ENCODE measurements around the gene RBM6.
"Not testable (repeated sequence)": the region's sequence is repeated elsewhere in the genome, so short reads cannot be mapped to it uniquely, and the experiment has no call there.

The RBM6 gene

DNA sequence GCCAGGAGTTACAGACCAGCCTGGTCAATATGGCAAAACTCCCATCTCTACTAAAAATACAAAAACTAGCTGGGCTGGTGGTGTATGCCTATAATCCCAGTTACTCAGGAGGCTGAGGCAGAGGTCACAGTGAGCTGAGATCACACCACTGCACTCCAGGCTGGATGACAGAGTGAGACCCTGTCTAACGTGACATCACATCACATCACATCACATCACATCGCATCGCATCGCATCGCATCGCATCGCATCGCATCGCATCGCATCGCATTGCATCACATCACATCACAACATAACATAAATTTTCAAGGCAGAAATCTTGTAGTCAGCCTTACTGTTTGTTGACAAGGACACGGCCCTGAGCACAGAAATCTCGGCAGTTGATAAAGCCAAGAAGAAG is 44.4 kb downstream of the RBM6 start:
- DNase-seq: no peak

DNA sequence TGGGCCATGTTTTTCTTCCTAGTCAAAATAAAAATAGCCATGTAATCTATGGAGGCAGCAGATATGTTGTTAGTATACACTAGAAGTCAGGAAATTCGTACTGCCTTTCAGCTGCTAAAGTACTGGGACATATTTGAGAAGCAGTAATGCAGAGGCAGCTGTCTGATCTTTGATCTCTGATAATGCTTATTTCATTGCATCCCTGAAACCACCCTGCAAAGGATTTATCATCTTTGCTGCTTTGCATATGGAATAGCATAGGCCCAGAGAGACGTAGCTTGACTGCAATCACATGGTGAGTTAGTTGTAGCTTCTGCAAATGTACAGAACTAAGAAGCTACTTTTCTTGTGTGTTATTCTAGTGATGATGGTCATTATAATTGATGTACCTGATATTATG is 52.4 kb downstream of the RBM6 start:
- DNase-seq: no peak

DNA sequence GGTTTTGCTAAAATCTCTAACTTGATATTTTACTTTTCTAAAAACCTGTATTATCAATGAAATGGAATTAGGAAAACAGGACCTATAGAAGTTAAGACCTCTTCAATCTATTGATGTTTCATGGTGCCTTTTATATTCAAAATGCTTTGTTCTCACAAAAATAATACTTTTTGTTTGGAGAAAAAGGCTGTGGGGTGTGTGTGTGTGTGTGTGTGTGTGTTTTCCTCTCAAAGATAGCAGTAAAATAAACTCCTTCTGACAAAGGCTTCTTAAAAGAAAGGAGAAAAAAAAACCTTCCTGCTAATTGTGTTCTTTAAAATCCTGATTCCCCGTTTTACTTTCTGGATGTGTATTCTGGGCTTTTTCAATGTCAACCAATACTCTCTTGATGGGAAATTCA is 54.5 kb downstream of the RBM6 start:
- no peak for DNase-seq

DNA sequence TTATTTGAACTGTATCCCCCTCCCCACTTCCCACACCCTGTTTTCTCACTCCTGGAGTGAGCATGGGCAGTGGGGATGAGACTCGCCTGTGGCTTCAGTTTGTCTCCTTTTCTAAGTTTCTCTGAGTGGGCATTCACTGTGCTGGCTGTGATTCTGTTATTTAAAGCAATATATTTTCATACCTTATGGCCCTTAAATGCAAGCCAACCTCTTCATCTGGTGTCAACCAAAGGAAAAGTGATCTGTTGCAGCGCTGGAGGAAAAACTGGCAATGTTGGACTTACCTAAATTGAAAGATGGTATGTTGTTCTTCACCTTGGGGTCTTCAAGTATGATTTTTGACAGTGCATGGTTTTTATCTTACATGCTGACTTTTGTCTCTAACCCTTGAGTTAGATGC is 56.1 kb downstream of the RBM6 start:
- DNase-seq: no peak

DNA sequence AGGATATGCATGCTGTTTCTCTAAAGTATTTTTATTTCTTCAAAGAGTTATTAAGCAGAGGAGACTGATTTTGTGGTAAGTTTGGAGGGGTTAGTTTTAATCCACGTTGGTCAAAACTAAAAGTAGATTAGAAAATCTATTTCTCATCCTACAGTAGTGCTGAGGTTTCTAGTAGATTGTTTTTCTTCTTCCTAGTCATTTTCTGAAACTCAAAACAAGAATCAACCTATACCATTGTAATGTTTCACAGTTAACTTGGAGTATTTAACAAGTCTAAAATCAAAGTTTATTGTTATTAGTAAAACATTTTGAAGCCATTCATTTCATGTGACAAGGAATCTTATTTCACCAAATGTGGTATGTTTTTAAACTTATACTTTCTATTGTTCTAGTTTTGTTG is 57.9 kb downstream of the RBM6 start:
- no peak for DNase-seq

DNA sequence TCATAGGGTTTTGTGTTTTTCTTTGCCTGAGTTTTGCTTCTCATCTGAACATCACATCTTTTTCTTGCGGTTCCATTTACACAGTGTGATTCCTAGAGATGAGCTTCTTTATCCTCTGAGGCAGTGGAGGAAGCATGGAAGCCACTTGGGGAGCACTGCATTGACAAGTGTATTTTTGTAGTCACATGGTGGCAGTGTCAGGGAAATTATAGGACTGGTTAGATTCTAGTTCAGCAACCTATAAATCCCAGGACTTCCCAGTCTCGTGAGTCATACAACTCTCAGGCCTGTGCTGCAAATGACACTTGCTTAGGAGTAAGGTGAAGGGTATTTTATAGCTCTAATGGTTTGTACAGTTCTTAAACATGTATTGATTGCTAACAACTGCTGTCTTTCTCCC is 58.4 kb downstream of the RBM6 start:
- DNase-seq: no peak

DNA sequence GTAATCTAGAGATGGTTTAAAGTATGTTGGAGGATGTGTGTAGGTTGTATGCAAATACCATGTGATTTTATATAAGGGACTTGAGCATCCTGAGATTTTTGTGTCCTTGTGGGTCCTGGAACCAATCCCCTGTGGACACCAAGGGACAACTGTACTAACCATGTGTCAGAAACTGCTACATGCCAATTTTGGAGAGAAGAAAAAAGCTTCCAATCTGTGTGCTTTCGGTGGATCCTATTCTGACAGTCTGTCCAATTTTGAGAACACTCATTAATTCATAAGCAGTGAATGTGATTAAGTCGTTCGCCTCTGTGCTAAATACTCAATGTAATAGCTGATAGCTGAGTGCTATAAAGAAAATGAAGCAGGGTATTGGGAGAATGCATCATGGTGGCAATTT is 61.6 kb downstream of the RBM6 start:
- no peak for DNase-seq

DNA sequence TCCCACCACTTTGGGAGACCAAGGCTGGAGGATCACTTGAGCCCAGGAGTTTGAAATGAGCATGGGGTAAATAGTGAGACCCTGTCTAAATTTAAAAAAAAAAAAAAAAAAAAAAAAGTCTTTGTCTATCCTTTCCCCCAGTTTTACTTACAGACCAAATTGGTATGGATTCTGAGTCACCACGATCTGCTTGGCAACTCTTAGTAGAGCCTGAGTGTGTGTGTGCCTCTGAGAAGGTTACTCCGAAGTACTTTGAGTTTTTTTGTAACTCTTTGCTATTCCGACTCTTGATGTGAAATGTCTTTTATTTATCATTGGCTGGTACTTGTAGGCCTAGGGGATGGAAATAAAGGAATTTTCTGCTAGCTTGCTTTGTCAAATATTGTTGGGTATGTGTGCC is 63.3 kb downstream of the RBM6 start:
- DNase-seq: no peak

DNA sequence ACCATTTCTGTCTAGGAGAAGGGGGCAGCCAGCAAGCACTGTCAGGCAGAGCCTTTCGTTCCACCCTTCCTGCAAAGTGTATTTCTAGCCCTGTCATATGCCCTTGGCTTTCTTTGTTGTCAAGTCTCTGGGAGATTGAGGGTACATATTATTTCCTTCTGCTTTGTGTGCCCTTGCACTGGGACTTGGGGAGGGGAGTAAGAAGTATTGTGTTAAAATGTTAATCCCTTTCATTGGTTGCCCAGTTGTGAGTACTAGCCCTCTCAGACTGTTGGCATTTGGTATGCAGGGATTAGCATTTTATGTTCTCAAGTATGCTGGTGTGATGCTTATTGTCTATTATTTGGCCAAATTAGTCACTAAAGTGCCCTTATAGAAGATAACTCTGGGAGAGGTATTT is 63.9 kb downstream of the RBM6 start:
- no peak for DNase-seq

DNA sequence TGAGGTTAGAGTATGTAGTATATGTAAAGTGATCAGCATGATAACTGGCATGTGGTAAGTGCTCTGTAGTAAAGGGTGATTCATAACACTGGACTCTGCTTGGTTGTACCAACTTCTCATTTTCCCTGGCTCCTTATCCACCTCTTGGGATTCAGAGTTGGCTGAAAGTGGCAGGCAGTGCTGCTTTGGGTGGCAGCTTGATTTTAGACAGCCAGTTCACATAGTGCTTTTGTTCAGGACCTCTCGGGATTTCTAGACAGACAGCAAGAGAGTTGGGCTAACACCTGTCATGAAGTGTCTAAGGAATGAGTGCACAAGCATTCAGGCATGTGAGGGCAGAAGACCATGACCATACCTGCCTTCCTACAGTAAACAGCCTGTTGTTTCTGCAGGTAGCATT is 69.0 kb downstream of the RBM6 start:
- no peak for DNase-seq

DNA sequence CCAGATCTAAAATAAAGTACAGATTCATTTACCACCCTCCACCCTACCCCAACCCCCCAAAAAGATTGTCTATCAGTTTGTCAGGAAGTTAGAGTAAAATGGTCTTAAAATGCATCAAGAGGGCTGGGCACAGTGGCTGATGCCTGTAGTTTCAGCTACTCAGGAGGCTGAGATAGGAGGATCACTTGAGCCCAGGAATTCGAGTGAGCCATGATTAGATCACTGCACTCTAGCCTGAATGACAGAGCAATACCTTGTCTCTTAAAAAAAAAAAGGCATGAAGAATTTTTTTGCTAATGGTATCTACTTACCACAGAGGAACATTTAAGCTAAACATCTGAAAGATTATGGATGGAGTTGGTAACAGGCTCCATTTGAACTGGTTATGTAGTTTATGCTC is 71.0 kb downstream of the RBM6 start:
- no peak for DNase-seq

DNA sequence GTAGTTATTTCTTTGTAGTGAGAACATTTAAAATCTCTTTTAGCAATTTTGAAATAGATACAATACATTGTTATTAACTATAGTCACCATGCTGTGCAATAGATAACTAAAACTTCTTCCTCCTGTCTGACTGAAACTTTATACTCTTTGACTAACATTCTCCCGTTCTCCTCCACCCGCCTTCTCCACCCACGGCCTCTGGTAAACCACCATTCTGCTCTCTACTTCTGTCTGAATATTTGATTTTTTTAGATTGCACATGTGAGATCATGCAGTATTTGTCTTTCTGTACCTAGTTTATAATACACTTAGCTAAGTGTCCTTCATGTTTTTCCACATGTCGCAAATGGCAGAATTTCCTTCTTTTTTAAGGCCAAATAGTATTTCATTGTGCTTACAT is 76.0 kb downstream of the RBM6 start:
- DNase-seq: no peak

DNA sequence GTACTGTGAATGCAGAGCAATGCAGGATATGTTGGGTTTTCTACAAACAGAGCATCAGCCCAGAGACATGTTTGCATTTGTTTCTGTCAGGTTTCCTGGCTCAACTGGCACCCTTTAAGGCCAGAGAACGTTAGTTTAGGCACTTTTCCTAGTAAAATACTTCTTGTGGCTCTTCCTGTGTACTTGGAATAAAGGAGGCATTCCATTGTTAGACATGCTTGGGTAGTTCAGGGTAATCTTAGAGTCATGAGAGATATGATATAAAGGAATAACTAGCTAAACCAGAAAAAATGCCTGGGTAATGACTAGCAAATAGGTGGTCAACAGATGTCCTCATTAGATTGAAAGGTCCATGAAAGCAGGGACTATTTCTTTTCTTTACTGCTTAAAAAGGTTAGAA is 88.4 kb downstream of the RBM6 start:
- no peak for DNase-seq

DNA sequence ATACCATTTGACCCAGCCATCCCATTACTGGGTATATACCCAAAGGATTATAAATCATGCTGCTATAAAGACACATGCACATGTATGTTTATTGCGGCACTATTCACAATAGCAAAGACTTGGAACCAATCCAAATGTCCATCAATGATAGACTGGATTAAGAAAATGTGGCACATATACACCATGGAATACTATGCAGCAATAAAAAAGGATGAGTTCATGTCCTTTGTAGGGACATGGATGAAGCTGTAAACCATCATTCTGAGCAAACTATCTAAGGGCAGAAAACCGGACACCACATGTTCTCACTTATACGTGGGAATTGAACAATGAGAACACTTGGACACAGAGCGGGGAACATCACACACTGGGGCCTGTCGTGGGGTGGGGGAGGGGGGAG is 91.3 kb downstream of the RBM6 start:
- not testable (repeated sequence) for DNase-seq

DNA sequence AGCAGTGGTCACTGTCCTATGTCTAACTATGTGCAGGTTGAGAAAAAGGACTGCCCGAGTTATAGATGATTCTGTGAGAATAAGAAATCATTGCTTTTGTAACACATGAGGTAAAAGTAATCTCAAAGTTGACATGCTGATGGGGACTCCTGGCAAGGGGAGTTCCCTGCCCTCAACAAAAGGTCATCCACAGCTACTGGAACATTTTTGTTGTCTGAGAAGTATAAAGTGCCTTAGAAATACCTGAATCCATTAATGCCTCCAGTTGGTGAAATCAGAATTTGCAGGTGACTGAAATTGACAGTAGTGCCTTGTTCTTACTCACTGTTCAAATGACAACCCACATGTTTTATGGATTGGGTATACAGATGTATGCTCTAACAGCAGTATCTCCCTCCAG is 105.0 kb downstream of the RBM6 start:
- DNase-seq: no peak

DNA sequence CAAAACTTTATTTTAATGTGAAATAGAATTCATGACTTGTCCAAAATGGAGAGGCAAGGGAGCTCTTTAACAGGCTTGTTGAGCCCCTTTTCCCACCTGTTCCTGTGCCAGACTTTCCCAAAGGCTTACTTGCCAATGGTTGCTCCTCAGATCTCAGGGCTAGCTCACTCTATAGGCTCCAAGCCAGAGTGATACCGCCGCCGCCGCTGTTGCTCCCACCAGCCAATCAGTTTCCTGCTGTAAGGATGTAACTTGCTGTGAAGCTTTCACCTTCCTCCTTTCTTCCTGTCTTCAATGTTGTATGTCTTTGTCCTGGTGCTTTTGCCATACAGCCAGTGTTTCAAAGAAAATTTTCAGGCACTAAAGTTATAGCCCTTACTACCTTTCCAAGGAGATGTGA is 107.5 kb downstream of the RBM6 start:
- DNase-seq: no peak

DNA sequence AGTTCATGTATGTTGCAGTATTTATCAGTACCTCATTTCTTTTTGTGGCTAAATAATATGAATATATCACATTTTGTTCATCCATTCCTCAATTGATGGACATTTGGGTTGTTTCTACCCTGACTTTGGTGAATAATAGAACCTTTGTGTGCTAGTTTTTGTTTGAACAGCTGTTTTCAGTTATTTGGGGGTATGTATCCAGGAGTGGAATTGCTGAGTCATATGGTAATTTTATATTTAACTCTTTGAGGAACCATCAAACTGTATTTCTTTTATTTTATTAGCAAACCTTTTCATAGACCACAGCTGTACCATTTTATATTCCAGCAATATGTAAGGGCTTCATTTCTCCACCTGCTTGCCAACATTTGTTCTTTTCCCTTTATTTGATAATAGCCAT is 110.4 kb downstream of the RBM6 start:
- DNase-seq: no peak

DNA sequence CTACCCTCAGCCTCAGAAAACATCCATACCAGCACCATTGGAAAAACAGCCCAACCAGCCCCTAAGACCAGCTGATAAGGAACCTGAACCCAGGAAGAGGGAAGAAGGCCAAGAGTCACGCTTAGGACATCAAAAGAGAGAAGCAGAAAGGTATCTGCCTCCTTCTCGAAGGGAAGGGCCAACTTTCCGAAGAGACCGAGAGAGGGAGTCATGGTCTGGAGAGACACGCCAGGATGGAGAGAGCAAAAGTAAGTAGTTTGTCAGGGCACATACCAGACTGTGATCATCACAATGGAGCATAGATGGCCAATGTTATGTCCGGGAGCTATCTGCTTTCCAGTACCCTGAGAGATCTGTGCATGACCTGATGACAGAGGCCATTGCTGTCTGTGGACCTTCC is 117.8 kb downstream of the RBM6 start:
- no peak for DNase-seq

DNA sequence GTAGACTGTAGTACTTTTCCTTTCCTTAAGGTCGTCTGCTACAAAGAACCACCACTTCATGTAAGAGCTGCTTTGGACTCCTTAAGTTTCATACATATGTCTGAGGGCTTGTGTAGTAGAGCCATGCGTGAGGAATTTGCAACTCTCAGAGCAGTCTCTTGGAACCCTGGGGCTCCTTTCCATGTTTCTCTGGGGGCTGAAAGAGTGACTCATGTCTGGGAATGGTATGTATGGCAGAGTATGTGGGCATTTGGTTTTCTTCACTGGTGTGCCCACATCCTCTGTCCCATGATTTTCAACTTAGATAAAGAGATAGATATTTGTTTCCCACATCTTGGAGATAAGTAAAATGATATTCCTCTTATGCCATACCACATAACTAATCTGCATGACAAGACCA is 128.2 kb downstream of the RBM6 start:
- no peak for DNase-seq

DNA sequence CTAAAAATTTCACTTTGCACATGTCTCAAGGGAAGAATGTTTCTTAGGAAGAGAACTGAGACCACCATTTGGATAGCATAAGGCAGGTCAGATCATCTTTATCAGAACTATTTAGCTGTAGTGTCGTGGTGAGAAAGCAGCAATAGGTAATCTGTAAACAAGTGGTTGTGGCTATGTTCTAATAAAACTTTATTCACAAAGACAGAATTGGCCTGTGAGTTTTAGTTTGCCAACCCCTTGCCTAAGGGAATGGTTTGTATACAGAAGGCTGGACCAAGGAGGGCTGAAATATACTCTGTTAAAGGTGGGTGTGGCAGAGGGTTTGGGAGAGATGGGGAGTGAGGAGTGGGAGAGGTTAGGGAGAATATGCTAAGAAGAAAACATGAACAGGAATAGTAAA is 138.1 kb downstream of the RBM6 start:
- no peak for DNase-seq

DNA sequence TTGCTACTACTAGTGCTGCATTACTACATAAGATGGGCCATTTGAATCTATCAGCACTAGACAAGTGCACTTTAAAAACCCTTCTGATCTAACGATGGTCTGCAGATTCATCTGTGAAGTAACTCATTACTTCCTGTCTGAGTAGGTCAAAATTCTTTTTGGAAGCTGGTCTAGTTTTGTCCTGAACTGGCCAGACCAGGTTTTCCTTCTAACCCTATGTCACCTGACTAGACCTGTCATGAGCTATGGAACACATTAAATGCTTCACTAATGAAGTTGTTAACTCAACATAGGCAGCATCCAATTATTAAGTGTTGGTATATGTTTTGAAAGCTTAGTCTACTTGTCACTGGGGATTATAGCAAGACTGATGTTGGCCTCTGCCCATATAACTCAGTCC is 138.7 kb downstream of the RBM6 start:
- peak in 1 of 2 donors; percentile 31 for DNase-seq

DNA sequence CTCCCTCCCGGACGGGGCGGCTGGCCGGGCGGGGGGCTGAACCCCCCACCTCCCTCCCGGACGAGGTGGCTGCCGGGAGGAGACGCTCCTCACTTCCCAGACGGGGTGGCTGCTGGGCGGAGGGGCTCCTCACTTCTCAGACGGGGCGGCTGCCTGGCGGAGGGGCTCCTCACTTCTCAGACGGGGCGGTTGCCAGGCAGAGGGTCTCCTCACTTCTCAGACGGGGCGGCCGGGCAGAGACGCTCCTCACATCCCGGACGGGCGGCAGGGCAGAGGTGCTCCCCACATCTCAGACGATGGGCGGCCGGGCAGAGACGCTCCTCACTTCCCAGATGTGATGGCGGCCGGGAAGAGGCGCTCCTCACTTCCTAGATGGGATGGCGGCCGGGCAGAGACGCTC is 145.0 kb downstream of the RBM6 start:
- not testable (repeated sequence) for DNase-seq

DNA sequence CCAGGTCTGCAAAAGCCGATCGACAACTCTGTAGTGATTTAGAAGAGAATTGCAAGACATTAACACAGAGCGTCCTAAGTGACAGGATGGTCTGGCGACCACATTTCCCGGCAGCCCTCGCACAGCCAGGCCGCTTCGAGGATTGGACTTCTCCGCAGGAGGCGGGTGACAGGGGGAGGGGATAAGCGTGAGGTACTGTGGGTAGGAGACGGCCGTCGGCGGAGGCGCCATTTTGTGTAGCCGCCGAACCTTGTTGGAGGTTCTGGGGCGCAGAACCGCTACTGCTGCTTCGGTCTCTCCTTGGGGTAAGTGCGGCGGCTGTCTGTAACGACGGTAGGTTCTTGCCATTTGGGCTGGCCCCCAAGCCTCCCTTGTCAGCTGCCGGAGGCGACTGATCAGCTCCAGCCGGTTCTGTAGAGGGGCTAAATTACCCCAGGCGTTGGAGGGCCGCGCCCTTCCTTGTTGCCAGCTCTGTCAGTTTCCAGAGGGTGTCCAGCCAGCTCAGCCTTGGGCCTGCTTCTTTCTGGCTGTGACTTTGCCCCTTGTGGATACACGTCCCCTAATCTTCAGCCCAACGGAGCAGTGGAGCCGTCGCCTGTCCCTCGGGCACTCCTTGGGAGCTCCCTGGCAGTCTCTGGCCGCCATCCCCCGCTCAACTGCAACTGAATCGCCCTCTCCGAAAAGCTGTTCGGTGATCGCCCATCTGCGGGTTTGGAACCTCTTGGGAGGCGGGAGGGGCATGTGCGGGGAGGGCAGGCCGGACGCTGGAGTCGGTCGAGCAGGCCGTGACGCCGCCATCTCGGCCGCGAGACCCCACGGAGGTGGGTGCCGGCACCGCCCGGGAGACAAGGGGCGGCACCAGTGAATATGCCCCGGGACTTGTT is 149.0 kb downstream of the RBM6 start, which contains the start of gene RBM5:
Gene RBM5 (plus strand): TSS at position 195 of the 884 bp plus-strand sequence. CDS start 1,516 bp downstream, outside the sequence.
- DNase-seq: peak; percentile 91 to 94

DNA sequence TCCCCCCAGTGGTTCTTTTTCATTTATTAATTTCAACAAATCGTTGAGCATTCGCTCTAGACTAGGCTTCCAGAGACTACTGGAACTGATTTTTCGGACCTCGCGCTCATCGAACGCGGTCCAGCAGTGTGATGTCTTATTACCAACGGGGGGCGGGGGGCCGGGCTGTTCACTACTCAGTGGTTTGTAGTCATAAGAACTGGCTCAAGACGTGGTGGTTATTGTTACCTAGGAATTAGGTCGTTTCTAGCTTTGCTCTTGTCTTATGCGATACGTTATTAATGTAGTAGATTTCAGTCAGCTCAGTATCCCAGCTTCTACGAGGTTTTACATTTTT is 149.6 kb downstream of the RBM6 start:
- DNase-seq: no peak

DNA sequence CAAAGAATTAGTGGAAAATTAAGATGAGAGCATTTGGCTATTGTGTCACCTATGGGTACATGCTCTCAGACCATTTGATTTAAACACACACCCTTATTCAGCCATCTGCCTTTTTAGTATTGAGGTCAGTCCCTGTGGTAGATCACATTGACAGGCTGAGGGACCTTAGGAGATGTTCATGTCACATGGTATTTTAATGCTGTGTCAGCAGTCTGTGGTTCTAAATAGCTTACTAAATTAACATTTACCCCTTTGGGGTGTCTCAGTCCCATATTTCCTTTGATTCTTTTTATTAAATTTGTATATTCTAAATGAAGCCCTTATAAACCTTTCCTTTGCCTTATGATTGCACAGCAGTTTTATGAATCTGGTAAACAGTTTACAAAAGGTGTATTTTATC is 151.0 kb downstream of the RBM6 start:
- no peak for DNase-seq

All from inflammatory macrophage (primary cell).